K562 (cell line): Measurements from ENCODE around the gene GALNT17. TPM values are rescaled to one million over a fixed set of nuclear protein-coding genes. Genes with fewer than 3 reads are reported as not detected.

ENCODE experiments used
- ATAC-seq: fragments of 200-7000 bp; cut with Tn5 transposase; 3 replicates; pipeline ENCODE4 v1.9.1; 2020; ENCODE audit warnings: moderate library complexity
- BruUV-seq: library from RNA; stranded (reverse); fragments of 400-500 nt; replicated peaks from 2 replicates; lab custom pipeline; 2021; lab: Mats Ljungman, UMichigan
- CTCF ChIA-PET: fragments of 300-600 bp; formaldehyde crosslinking; extraction: SDS; loops from one replicate; lab custom pipeline; 2021; ENCODE audit warnings: low intra/inter-chr PET ratio; lab: Yijun Ruan, JAX
- POLR2A ChIA-PET: fragments of 300-600, 350-650 bp; sonication (Branson Sonifier 250); formaldehyde crosslinking; extraction: SDS; loops from one replicate; lab custom pipeline; 2021; ENCODE audit warnings: antibody characterized with exemption, inconsistent platforms; lab: Yijun Ruan, JAX
- DNase-seq, 4 experiments: peaks; one replicate each; pipeline versions ENCODE4 v3.0.0 to v3.0.0-alpha.2; 2011 to 2018; ENCODE audit warnings: low spot score in 3 of 4, mixed read lengths in 3 of 4; ENCODE audit errors: extremely low read depth in 1 of 4
- FAIRE-seq: peaks from 2 replicates; lab custom pipeline; 2011; peaks lifted over from hg19 to GRCh38; lab: Jason Lieb, UNC
- H2AFZ ChIP-seq: 2 replicates; pipeline ENCODE4 v1.6.0; 2011; ENCODE audit warnings: low read depth, low read length, control low read depth, inconsistent platforms
- H3K27ac ChIP-seq: fragments of 200-600 bp; 3 replicates; pipeline ENCODE4 v1.8.0; 2011; ENCODE audit warnings: low read depth, mild to moderate bottlenecking, control low read depth, inconsistent platforms, low read length, moderate library complexity, mixed read lengths; ENCODE audit errors: extremely low read depth
- H3K27me3 ChIP-seq, 2 experiments: fragments of 300-600 bp in 1 of 2; 2 replicates in 1 of 2; 3 replicates in 1 of 2; pipeline versions ENCODE4 v1.6.0 to v1.8.0; 2011; ENCODE audit warnings: inconsistent platforms in 2 of 2, low read length in 2 of 2, mild to moderate bottlenecking in 1 of 2, mixed read lengths in 1 of 2, moderate library complexity in 1 of 2; ENCODE audit not compliant: control insufficient read depth in 2 of 2, insufficient read depth in 2 of 2
- H3K36me3 ChIP-seq: fragments of 300-600 bp; 3 replicates; pipeline ENCODE4 v1.8.0; 2011; ENCODE audit warnings: mild to moderate bottlenecking, low read length, inconsistent platforms; ENCODE audit not compliant: control insufficient read depth, insufficient read depth
- H3K4me1 ChIP-seq, 2 experiments: fragments of 200-600 bp in 1 of 2; replicated peaks in 1 of 2; 2 replicates in 1 of 2; 3 replicates in 1 of 2; pipeline versions ENCODE4 v1.5.1 to v1.8.0; 2011; ENCODE audit warnings: inconsistent platforms in 2 of 2, low read length in 2 of 2, mild to moderate bottlenecking in 1 of 2, mixed read lengths in 1 of 2, moderate library complexity in 1 of 2; ENCODE audit not compliant: control insufficient read depth in 2 of 2, insufficient read depth in 2 of 2
- H3K4me2 ChIP-seq: 2 replicates; pipeline ENCODE4 v1.6.1; 2011; ENCODE audit warnings: low read length, control low read depth, inconsistent platforms, mixed read lengths; ENCODE audit not compliant: insufficient read depth
- H3K4me3 ChIP-seq: fragments of 200-600 bp; sonication (generic), shearing (Covaris generic); 2 replicates; pipeline ENCODE4 v1.5.1; 2016; ENCODE audit warnings: control low read depth, inconsistent platforms
- H3K79me2 ChIP-seq: fragments of 200-600 bp; 3 replicates; pipeline ENCODE4 v1.8.0; 2011; ENCODE audit warnings: low read length, inconsistent platforms; ENCODE audit not compliant: control insufficient read depth, insufficient read depth
- H3K9ac ChIP-seq, 2 experiments: 2 replicates each; pipeline versions ENCODE4 v1.6.0 to v1.6.1; 2011; ENCODE audit warnings: low read depth in 2 of 2, low read length in 2 of 2, control low read depth in 1 of 2, inconsistent platforms in 1 of 2, mild to moderate bottlenecking in 1 of 2, mixed read lengths in 1 of 2; ENCODE audit not compliant: insufficient read depth in 1 of 2
- H3K9me1 ChIP-seq: one replicate; pipeline ENCODE4 v1.6.0; 2011; ENCODE audit warnings: inconsistent platforms, mild to moderate bottlenecking, low read length, moderate library complexity; ENCODE audit not compliant: control insufficient read depth, insufficient read depth
- H3K9me3 ChIP-seq: replicated peaks from 2 replicates; pipeline ENCODE4 v1.5.1; 2011; ENCODE audit warnings: low read depth, low read length, inconsistent platforms; ENCODE audit not compliant: control insufficient read depth, insufficient read depth
- H4K20me1 ChIP-seq: replicated peaks from 2 replicates; pipeline ENCODE4 v1.6.1; 2011; ENCODE audit warnings: low read length, inconsistent platforms, mixed read lengths; ENCODE audit not compliant: control insufficient read depth, insufficient read depth
- CHD4 ChIP-seq: fragments of 200-600 bp; sonication (generic); IDR thresholded peaks from 3 replicates; pipeline ENCODE4 v1.6.1; 2012; ENCODE audit warnings: low read depth, mild to moderate bottlenecking, mixed read lengths, low read length, inconsistent platforms; ENCODE audit not compliant: insufficient read depth, insufficient replicate concordance, poor library complexity, severe bottlenecking
- ETV1 ChIP-seq: fragments of 450-650 bp; conservative IDR thresholded peaks from 2 replicates; pipeline ENCODE4 v1.6.1; 2016; ENCODE audit warnings: missing genetic modification characterization, control low read depth, low read depth, missing compliant biosample characterization
- FOXK2 ChIP-seq, 2 experiments: fragments of 450-650 bp; IDR thresholded peaks in 1 of 2; conservative IDR thresholded peaks in 1 of 2; 2 replicates each; pipeline ENCODE4 v1.6.1; 2016; ENCODE audit warnings: low read depth in 2 of 2, mild to moderate bottlenecking in 1 of 2
- FOXM1 ChIP-seq, 2 experiments: fragments of 450-650 bp in 1 of 2; sonication (generic) in 1 of 2; formaldehyde crosslinking in 1 of 2; IDR thresholded peaks; 2 replicates each; pipeline versions ENCODE4 v1.6.1 to v1.9.0; 2017 to 2022; ENCODE audit warnings: low read depth in 2 of 2, mild to moderate bottlenecking in 2 of 2, missing genetic modification reagents in 1 of 2, moderate library complexity in 1 of 2
- HES1 ChIP-seq: fragments of 450-650 bp; IDR thresholded peaks from 2 replicates; pipeline ENCODE4 v1.6.1; 2016; ENCODE audit warnings: low read depth, mild to moderate bottlenecking, moderate library complexity
- HMGN3 ChIP-seq: IDR thresholded peaks from 2 replicates; pipeline ENCODE4 v1.6.1; 2011; ENCODE audit warnings: borderline replicate concordance, low read depth, mild to moderate bottlenecking, mixed read lengths, low read length; ENCODE audit not compliant: insufficient read length; ENCODE audit errors: extremely low read depth
- MAZ ChIP-seq, 2 experiments: fragments of 450-650 bp in 1 of 2; sonication (generic) in 1 of 2; formaldehyde crosslinking; IDR thresholded peaks in 1 of 2; conservative IDR thresholded peaks in 1 of 2; 2 replicates each; pipeline versions ENCODE4 v1.4.0 to v1.5.0; 2020; ENCODE audit warnings: mild to moderate bottlenecking in 1 of 2, missing genetic modification reagents in 1 of 2
- NCOA6 ChIP-seq: fragments of 450-650 bp; IDR thresholded peaks from 2 replicates; pipeline ENCODE4 v1.6.1; 2017; ENCODE audit warnings: mild to moderate bottlenecking
- PRDM10 ChIP-seq: fragments of 450-650 bp; IDR thresholded peaks from 2 replicates; pipeline ENCODE4 v1.6.1; 2018; ENCODE audit not compliant: partially characterized antibody
- ZBTB7A ChIP-seq: IDR thresholded peaks from 2 replicates; pipeline ENCODE4 v1.6.1; 2011; ENCODE audit warnings: low read depth, mild to moderate bottlenecking, low read length, moderate library complexity, borderline replicate concordance; ENCODE audit not compliant: control insufficient read depth
- ZNF3 ChIP-seq: fragments of 250-450 bp; sonication (Bioruptor Pico); IDR thresholded peaks from 2 replicates; pipeline ENCODE4 v1.5.0; 2021; ENCODE audit warnings: mild to moderate bottlenecking, moderate library complexity
- WGBS: fragments of 100-300 bp; shearing (Covaris generic); methylation state at CpG from one replicate; pipeline ENCODE4 v1.1.6; 2016; ENCODE audit warnings: low coverage, mixed read lengths; ENCODE audit not compliant: insufficient coverage; ENCODE audit errors: missing lambda C conversion rate; 5-methylcytosine and 5-hydroxymethylcytosine counted together
- in situ Hi-C: fragments of 300-500 bp; cut with MboI; formaldehyde crosslinking; loops from 4 replicates; pipeline ENCODE4 v1.15.0; 2018; ENCODE audit warnings: inconsistent platforms, mixed read lengths
- intact Hi-C: fragments of 100-400 bp; cut with micrococcal nuclease; formaldehyde crosslinking; loops from 2 replicates; pipeline ENCODE4 v1.14.2; 2022
- polyA plus RNA-seq, 8 experiments: library from polyadenylated mRNA; depleted of rRNA in 4 of 8; stranded (reverse) in 5 of 8; unstranded in 3 of 8; fragments of >200 nt; fragmentation: Nextera tagmentation in 2 of 8; fragmentation: Illumina TruSeq in 1 of 8; extraction: Ambion mirVana in 2 of 8; extraction: Trizol in 1 of 8; gene quantifications; 2 replicates each; pipeline versions ENCODE4 v1.2.1 to v1.2.3, GENCODE V29; 2011 to 2014; ENCODE audit warnings: inconsistent platforms in 1 of 8, missing spikeins in 1 of 8
- total RNA-seq, 7 experiments: library from RNA; depleted of rRNA in 6 of 7; stranded (reverse); fragments of >200 nt in 6 of 7; fragmentation: Illumina TruSeq in 2 of 7; extraction: Trizol in 2 of 7; gene quantifications; 2 replicates each; pipeline versions ENCODE4 v1.2.1 to v1.2.3, GENCODE V29; 2011 to 2021; ENCODE audit warnings: low replicate concordance in 1 of 7

GALNT17 gene
- total and polyA plus RNA-seq, 9 of the 15 experiments (the other 6 are each of a cell fraction or from before 2014, with no cell fraction given), result not detected

DNA sequence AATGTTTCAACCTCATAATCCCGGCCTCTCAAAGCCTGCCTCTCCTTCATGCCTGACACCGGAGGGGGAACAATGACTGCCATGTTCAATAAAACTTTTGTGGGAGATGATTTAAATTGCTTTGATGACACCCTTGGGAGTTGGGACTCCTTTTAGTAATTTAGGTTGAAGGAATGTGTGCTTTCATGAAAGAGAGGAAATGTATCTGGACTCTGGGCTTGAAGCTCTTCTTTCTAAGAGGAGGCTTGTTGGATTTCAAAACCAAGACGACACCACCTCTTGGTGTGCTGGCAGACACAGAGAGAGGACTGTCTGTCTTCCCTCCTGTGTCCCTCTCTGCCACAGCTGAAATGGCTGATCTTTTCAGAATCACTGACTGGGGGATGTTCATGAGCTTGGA is 168.1 kb downstream of the GALNT17 start:
- no peak overlapping the region for H3K27ac ChIP-seq
- POLR2A ChIA-PET, result no interaction called here
- no peaks in the 10 kb centered on the region; a peak in 2 of 5 replicates for H3K27me3 ChIP-seq
- in situ Hi-C loops (no loop called here), intact Hi-C loops (no loop called here)
- WGBS, result 0% methylated on average over 3 of the region's 3 CpGs
- no peak overlapping the region for H3K4me3 ChIP-seq
- H3K79me2 ChIP-seq, result no peaks in the 10 kb centered on the region
- no peaks in the 10 kb centered on the region for H3K36me3 ChIP-seq
- H3K4me1 ChIP-seq, result no peaks in the 10 kb centered on the region
- H4K20me1 ChIP-seq, result no peaks in the 10 kb centered on the region
- H3K4me2 ChIP-seq, result no peak overlapping the region
- CTCF ChIA-PET, result no interaction called here
- H3K9me1 ChIP-seq, result no peaks in the 10 kb centered on the region
- DNase-seq (no peak), ATAC-seq (no peak), FAIRE-seq (no peak)
- BruUV-seq, result no TSS peak
- no peak for TF ChIP-seq ETV1 (tag)
- no peak overlapping the region for H2AFZ ChIP-seq
- no peaks in the 10 kb centered on the region for H3K9me3 ChIP-seq
- H3K9ac ChIP-seq, result no peak overlapping the region

DNA sequence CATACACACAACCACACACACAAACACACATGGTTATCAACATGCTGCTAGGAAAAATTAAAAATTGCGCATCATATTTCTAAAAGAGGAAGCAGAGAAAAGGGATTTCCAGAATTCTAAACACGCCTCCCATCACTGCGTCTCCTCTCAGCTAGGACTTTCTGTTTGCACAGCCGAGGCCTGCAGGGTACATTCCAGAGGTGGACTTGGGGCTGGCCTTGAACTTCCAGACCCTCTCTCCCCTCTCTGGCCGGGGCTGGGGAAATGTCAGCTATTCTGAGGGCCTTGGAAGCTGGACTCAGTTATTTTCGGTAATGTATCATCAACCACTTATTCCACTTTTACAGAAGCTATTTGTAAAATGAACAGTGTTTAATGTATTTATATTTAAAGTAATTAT is 168.7 kb downstream of the GALNT17 start:
- no peak overlapping the region for H3K9ac ChIP-seq
- H3K9me3 ChIP-seq, result no peaks in the 10 kb centered on the region
- no peaks in the 10 kb centered on the region for H3K79me2 ChIP-seq
- POLR2A ChIA-PET, result no interaction called here
- no peaks in the 10 kb centered on the region for H3K4me1 ChIP-seq
- CTCF ChIA-PET, result no interaction called here
- no TSS peak for BruUV-seq
- H3K27me3 ChIP-seq, result no peaks in the 10 kb centered on the region; a peak in 2 of 5 replicates
- H3K36me3 ChIP-seq, result no peaks in the 10 kb centered on the region
- no peak overlapping the region for H3K27ac ChIP-seq
- no peaks in the 10 kb centered on the region for H4K20me1 ChIP-seq
- in situ Hi-C loops, result no loop called here
- no peak overlapping the region for H2AFZ ChIP-seq
- intact Hi-C loops, result no loop called here
- no peak overlapping the region for H3K4me3 ChIP-seq
- ATAC-seq (no peak), DNase-seq (no peak), FAIRE-seq (no peak)
- WGBS, result 3% methylated on average over 6 of the region's 6 CpGs
- no peak overlapping the region for H3K4me2 ChIP-seq
- H3K9me1 ChIP-seq, result no peaks in the 10 kb centered on the region
- TF ChIP-seq MAZ (CRISPR knock-in tag; conservative IDR thresholded peaks at IDR 0.05 in 1 of 2, IDR thresholded peaks at IDR 0.05 in 1 of 2) (no peak), ZNF3 (no peak), FOXM1 (IDR thresholded peaks at IDR 0.05; ENCODE audit: low read depth) (no peak), FOXM1 (CRISPR knock-in tag; IDR thresholded peaks at IDR 0.05; ENCODE audit: low read depth) (no peak), ZBTB7A (no peak), NCOA6 (no peak), HES1 (no peak), PRDM10 (no peak), FOXK2 (conservative IDR thresholded peaks at IDR 0.05 in 1 of 2, IDR thresholded peaks at IDR 0.05 in 1 of 2; ENCODE audit: low read depth in 2 of 2) (no peak), CHD4 (no peak), HMGN3 (no peak)
